Neutrophil (primary cell): Measurements from ENCODE around the gene LBH.

Experiments
- H3K27ac ChIP-seq: fragments of 200-600 bp; sonication (generic); 2 replicates; pipeline ENCODE4 v1.5.1; 2016; ENCODE audit warnings: mild to moderate bottlenecking, moderate library complexity
- H3K27me3 ChIP-seq: fragments of 200-600 bp; sonication (generic); 2 replicates; pipeline ENCODE4 v1.6.0; 2016; ENCODE audit warnings: mild to moderate bottlenecking
- H3K36me3 ChIP-seq: fragments of 200-600 bp; sonication (generic); 2 replicates; pipeline ENCODE4 v1.5.1; 2017
- H3K4me1 ChIP-seq, 2 experiments: fragments of 200-600 bp in 1 of 2; sonication (generic) in 1 of 2; 1 replicate in 1 of 2; 2 replicates in 1 of 2; pipeline versions ENCODE4 v1.5.1 to v1.6.1; 2013 to 2016; ENCODE audit warnings: low read depth in 1 of 2, low read length in 1 of 2, mild to moderate bottlenecking in 1 of 2, moderate library complexity in 1 of 2; ENCODE audit not compliant: control insufficient read depth in 1 of 2, insufficient read depth in 1 of 2
- H3K4me3 ChIP-seq, 2 experiments: fragments of 200-600 bp in 1 of 2; sonication (generic) in 1 of 2; 1 replicate in 1 of 2; 2 replicates in 1 of 2; pipeline ENCODE4 v1.5.1; 2013 to 2016; ENCODE audit warnings: low read depth in 1 of 2, low read length in 1 of 2, mild to moderate bottlenecking in 1 of 2, moderate library complexity in 1 of 2
- H3K9me3 ChIP-seq: fragments of 200-600 bp; sonication (generic); 2 replicates; pipeline ENCODE4 v1.5.1; 2016
- CTCF ChIP-seq: fragments of 200-600 bp; sonication (generic); IDR thresholded peaks from 2 replicates; pipeline ENCODE4 v1.5.1; 2016; ENCODE audit warnings: antibody characterized with exemption

The LBH gene

DNA sequence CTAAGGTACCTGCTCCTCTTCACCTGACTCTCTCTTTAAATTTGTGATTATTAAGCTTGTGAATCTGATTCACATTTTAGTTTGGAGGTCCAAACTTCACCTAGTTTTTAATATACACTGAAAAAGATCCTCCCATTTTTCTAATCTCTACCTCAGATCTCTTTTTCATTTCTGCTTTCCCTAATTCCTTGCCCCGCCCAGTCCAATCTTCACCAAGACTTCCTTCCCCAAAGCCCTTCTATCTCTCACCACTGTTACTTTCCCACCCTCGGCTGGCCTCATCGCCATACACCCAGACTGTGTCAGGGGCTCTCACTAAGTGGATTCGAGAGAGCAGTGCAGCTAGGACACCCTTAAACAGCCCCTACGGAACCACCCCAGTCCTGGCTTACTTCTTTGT, 40.0 kb downstream of the LBH start:
- H3K4me1 ChIP-seq, result peaks cover 3 to 8% of the 10 kb centered on the region in 2 experiments
- no peak for TF ChIP-seq CTCF
- no peaks in the 10 kb centered on the region for H3K9me3 ChIP-seq
- H3K36me3 ChIP-seq, result no peaks in the 10 kb centered on the region
- peaks cover 15% of the 10 kb centered on the region for H3K27me3 ChIP-seq
- no peak overlapping the region for H3K4me3 ChIP-seq
- no peak overlapping the region for H3K27ac ChIP-seq

- H3K27me3 ChIP-seq, result peaks cover 15% of the 10 kb centered on the region
- H3K27ac ChIP-seq, result no peak overlapping the region
- no peak overlapping the region for H3K4me3 ChIP-seq
- no peaks in the 10 kb centered on the region for H3K36me3 ChIP-seq
- no peaks in the 10 kb centered on the region for H3K4me1 ChIP-seq
- no peak for TF ChIP-seq CTCF
- no peaks in the 10 kb centered on the region for H3K9me3 ChIP-seq
Observed at GRCh38 chr2:30272286-30272685, 41.0 kb downstream of the LBH start.

DNA sequence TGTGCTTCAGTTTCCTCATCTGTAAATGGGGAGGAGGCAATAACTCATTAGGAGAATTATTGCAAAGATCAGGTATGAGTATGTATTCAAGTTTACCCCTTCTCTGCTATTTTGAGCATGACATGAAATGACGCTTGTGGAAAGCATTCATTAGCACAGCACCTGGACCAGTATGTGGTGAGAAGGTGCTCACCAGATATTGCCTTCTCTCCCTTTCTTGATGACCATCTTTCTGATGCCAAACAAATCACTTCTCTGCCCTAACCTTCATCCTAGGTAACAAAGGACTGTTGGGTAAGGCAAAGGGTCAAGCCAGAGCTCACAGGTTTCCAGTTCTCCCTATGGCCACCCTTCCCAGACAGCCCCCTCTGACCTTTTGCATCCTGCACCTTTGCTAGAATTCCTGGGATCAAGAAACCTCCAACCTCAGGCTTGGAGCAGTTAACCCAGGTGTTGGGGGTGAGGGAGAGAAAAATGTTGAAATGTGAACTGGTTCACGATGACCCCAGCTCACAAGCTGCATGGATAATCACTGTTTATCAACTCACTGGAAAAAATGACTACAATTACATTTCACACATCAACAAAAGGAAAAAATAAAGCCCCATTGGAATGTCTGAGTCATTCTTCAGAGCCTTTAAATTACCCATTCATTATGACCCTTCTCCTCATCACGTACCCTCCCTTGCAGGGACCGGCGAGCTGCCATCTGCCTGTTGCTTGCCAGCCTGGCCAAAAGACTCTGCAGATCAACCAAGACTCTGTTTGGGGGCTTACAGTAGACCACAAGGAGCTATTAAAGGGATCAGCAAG, 41.6 kb downstream of the LBH start:
- H3K27me3 ChIP-seq, result peaks cover 15% of the 10 kb centered on the region
- H3K36me3 ChIP-seq, result no peaks in the 10 kb centered on the region
- no peak overlapping the region for H3K27ac ChIP-seq
- H3K4me3 ChIP-seq, result no peak overlapping the region
- H3K4me1 ChIP-seq, result no peaks in the 10 kb centered on the region
- TF ChIP-seq CTCF, result no peak
- H3K9me3 ChIP-seq, result no peaks in the 10 kb centered on the region

- H3K4me3 ChIP-seq, result no peak overlapping the region
- no peak overlapping the region for H3K27ac ChIP-seq
- H3K36me3 ChIP-seq, result no peaks in the 10 kb centered on the region
- H3K9me3 ChIP-seq, result no peaks in the 10 kb centered on the region
- no peaks in the 10 kb centered on the region for H3K4me1 ChIP-seq
- TF ChIP-seq CTCF, result no peak
- peaks cover 15% of the 10 kb centered on the region for H3K27me3 ChIP-seq
Observed at GRCh38 chr2:30273574-30273929, 42.2 kb downstream of the LBH start.

DNA sequence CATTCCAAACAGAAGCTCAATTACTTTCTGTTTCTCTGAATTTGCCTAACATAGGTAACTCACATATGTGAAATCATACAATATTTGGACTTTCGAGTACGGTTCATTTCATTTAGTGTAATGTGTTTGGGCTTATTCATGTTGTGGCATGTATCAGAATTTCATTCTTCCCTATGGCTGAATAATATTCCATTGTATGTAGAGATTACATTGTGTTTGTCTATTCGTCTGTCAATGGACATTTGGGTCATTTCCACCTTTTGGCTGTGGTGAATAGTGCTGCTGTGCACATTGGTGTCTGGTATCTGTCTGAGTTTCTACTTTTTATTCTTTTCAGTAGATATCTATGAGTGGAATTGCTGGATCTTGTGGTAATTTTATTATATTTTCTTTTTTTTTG, 43.9 kb downstream of the LBH start:
- no peaks in the 10 kb centered on the region for H3K9me3 ChIP-seq
- no peak for TF ChIP-seq CTCF
- peaks cover 15% of the 10 kb centered on the region for H3K27me3 ChIP-seq
- no peaks in the 10 kb centered on the region for H3K36me3 ChIP-seq
- no peak overlapping the region for H3K4me3 ChIP-seq
- H3K27ac ChIP-seq, result no peak overlapping the region
- no peaks in the 10 kb centered on the region for H3K4me1 ChIP-seq
